Measurements from ENCODE around the gene KCNQ4.

Gene KCNQ4

GRCh38 chr1:40870135-40870728 is 86.6 kb downstream of the KCNQ4 start:
- DNase-seq = no peak

GRCh38 chr1:40872276-40872675 is 88.7 kb downstream of the KCNQ4 start:
- DNase-seq = no peak

- no peak for DNase-seq
Observed at GRCh38 chr1:40873863-40874472, 90.4 kb downstream of the KCNQ4 start.

GRCh38 chr1:40876436-40876761 is 92.8 kb downstream of the KCNQ4 start:
- DNase-seq = no peak

GRCh38 chr1:40876891-40877290 is 93.3 kb downstream of the KCNQ4 start:
- DNase-seq = no peak

- peak; percentile 36 for DNase-seq
Observed at GRCh38 chr1:40877698-40878097, 94.1 kb downstream of the KCNQ4 start.

- DNase-seq = no peak
Observed at GRCh38 chr1:40878906-40879305, 95.3 kb downstream of the KCNQ4 start.

GRCh38 chr1:40879482-40880175 is 96.0 kb downstream of the KCNQ4 start:
- DNase-seq = no peak

GRCh38 chr1:40880813-40881549 is 97.4 kb downstream of the KCNQ4 start:
- DNase-seq = no peak

- DNase-seq = no peak
Observed at GRCh38 chr1:40884055-40884795, 100.6 kb downstream of the KCNQ4 start.

GRCh38 chr1:40886318-40887011 is 102.9 kb downstream of the KCNQ4 start:
- no peak for DNase-seq

GRCh38 chr1:40887012-40887378 is 103.4 kb downstream of the KCNQ4 start:
- no peak for DNase-seq

- no peak for DNase-seq
Observed at GRCh38 chr1:40887652-40888051, 104.1 kb downstream of the KCNQ4 start.

Data from CD4-positive, alpha-beta T cell treated with Interleukin-15 for 1 hour (primary cell).